Right cardiac atrium (tissue), 5 donors: ENCODE measurements around the gene ADPRHL1. TPM values are rescaled to one million over a fixed set of nuclear protein-coding genes. Genes with fewer than 3 reads are reported as not detected.
A peak's percentile ranks its signal among the peaks of the same experiment; 100 is the strongest.

Experiments used
- ATAC-seq, 2 donors: fragments of 200-7000 bp; cut with Tn5 transposase; one replicate each; pipeline versions ENCODE4 v1.8.0 to v1.9.1; 2020; ENCODE audit warnings: moderate library complexity in 2 of 2, mild to moderate bottlenecking in 1 of 2
- DNase-seq, 3 donors: peaks; one replicate each; pipeline ENCODE4 v3.0.0-alpha.2; 2020
- H3K27ac ChIP-seq: one replicate; pipeline ENCODE4 v1.5.1; 2013; ENCODE audit warnings: mild to moderate bottlenecking, low read length, control low read depth, moderate library complexity
- H3K27me3 ChIP-seq: one replicate; pipeline ENCODE4 v1.6.1; 2013; ENCODE audit not compliant: control insufficient read depth, insufficient read depth
- H3K4me1 ChIP-seq: one replicate; pipeline ENCODE4 v1.6.1; 2013; ENCODE audit warnings: low read length; ENCODE audit not compliant: control insufficient read depth, insufficient read depth
- H3K4me3 ChIP-seq: one replicate; pipeline ENCODE4 v1.5.1; 2013; ENCODE audit warnings: low read length, control low read depth
- H3K9me3 ChIP-seq: one replicate; pipeline ENCODE4 v1.6.1; 2013; ENCODE audit warnings: low read length; ENCODE audit not compliant: control insufficient read depth
- WGBS: extraction: QIAGEN DNeasy Blood & Tissue Kit; methylation state at CpG from one replicate; pipeline ENCODE4 v1.1.7; 2013; 5-methylcytosine and 5-hydroxymethylcytosine counted together
- intact Hi-C, 4 donors: fragments of 100-400 bp; cut with DNase I; formaldehyde crosslinking; loops; one replicate each; pipeline versions ENCODE4 v1.11.0 to v1.14.0; 2022 to 2023
- polyA plus RNA-seq: library from polyadenylated mRNA; stranded (reverse); fragments of 200-250 nt; gene quantifications from one replicate; pipeline ENCODE4 v1.2.3, GENCODE V29; 2013
- total RNA-seq, 4 donors: library from RNA; stranded (reverse); fragmentation: NEBNext Ultra II Directional; extraction: Animal tissue kit (Norgen Biotek cat#: 25700); gene quantifications; one replicate each; pipeline ENCODE4 v1.2.1, GENCODE V29; 2021
- donor health status: healthy with polysubstance abuse.
- donor health status: DM: no; HTN: yes; CAD: no.
- donor health status: DM: no; HTN: no; CAD: no.
- donor health status: DM: no; HTN: yes; CAD: no; lungs with severe emphysema.
- donor health status: DM: yes; HTN: yes; CAD: no.

ADPRHL1 gene
- total and polyA plus RNA-seq, 5 donors = 280 to 446 (median 350) TPM

DNA sequence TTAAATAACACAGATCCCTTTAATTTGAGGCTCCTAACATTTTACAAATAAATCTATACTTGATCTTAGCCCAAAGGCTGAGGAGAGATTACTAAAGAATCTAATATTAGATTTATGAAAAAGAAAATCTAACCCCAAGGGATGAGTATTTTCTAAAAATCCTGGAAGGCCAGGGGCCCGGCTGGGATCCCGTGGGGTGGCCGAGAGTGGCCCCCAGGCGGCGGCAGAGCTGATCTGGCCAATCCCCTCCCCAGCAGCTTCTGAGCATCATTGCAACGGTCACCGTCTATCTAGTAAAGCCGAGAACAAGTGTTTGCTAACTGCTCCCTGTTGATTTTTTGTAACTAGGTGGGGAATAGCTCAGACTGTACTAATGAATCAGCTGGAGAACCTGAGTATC lies 37.5 kb downstream of the ADPRHL1 start:
- DNase-seq (peak in 1 of 3 donors; percentile 7), ATAC-seq (no peak)
- Histone ChIP-seq H3K4me3 (no peak overlapping the region), H3K4me1 (no peaks in the 10 kb centered on the region), H3K27ac (no peak overlapping the region), H3K27me3 (no peaks in the 10 kb centered on the region), H3K9me3 (no peaks in the 10 kb centered on the region)
- intact Hi-C loops = no loop called here
- 67% methylated on average over 8 of the region's 8 CpGs for WGBS

DNA sequence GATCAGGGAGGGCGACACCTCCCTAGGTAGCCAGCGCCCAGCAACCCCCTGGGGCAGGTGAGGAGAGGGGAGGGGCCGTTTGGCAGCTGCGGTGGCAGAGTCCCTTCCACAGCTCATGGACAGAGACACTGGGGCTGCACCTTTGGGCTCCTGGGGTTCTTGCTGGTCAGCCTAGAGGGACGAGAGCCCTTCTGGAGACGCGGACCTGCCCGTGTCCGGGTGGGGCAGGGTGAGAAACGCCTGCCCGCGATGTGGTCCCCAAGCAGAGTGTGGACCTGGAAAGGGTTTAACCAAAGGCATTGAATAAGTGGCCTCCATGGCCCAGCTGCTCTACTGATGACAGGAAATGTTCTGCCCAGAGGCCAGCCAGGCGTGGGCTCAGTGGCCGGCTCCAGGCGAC lies 38.3 kb downstream of the ADPRHL1 start:
- Histone ChIP-seq H3K27me3 (no peaks in the 10 kb centered on the region), H3K9me3 (no peaks in the 10 kb centered on the region), H3K4me1 (no peaks in the 10 kb centered on the region), H3K4me3 (no peak overlapping the region), H3K27ac (peak overlapping the region; percentile 18)
- ATAC-seq = no peak
- intact Hi-C loops = no loop called here
- 91% methylated on average over 15 of the region's 15 CpGs for WGBS
- no peak for DNase-seq

DNA sequence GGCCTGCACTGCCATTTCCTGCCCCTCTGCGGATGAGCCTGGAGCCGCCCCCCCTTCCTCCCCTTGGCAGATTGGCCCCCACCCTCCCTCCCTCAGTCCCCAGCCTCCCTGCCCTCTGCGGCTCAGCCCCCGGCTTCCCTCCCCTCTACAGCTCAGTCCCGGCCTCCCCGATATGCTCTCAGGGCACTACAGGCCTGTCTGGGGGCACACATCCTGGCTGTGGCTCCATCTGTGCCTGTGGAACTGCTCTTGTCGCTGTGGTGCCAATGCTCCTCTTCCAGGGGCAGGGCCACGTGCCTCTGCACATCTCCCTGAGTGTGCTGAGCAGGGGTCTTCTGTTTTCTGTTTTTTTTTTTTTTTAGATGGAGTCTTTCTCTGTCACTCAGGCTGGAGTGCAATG lies 39.0 kb downstream of the ADPRHL1 start:
- H3K4me1 ChIP-seq = no peaks in the 10 kb centered on the region
- H3K27ac ChIP-seq = peak overlapping the region; percentile 16
- 60% methylated on average over 8 of the region's 8 CpGs for WGBS
- no peaks in the 10 kb centered on the region for H3K27me3 ChIP-seq
- peak in 1 of 2 donors; percentile 1 for ATAC-seq
- H3K9me3 ChIP-seq = no peaks in the 10 kb centered on the region
- no peak overlapping the region for H3K4me3 ChIP-seq
- intact Hi-C loops = no loop called here
- DNase-seq = no peak

DNA sequence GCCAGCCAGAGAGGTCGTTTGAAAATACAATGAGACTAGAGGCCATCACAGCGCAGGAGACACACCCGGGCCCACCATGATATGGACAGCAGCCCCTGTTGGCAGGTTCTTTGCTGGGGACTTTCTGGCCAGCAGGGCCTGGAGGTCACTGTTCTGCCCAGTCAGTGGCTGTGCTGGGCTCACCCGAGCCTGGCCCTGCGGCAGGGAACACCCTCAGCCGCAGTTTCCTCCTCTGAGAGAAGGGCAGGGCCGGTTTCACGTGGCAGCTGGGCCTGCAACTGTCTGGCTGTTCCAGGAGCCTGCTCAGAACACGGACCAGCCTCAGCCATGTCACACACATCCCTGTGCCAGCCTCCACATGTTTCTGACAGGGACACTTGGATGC lies 39.4 kb downstream of the ADPRHL1 start:
- no peaks in the 10 kb centered on the region for H3K9me3 ChIP-seq
- intact Hi-C loops = no loop called here
- peak; percentile 36 to 61 for ATAC-seq
- no peak overlapping the region for H3K4me3 ChIP-seq
- DNase-seq = peak in 1 of 3 donors; percentile 75
- WGBS = 46% methylated on average over 9 of the region's 9 CpGs
- peak overlapping the region; percentile 78 for H3K27ac ChIP-seq
- H3K4me1 ChIP-seq = no peaks in the 10 kb centered on the region
- no peaks in the 10 kb centered on the region for H3K27me3 ChIP-seq

DNA sequence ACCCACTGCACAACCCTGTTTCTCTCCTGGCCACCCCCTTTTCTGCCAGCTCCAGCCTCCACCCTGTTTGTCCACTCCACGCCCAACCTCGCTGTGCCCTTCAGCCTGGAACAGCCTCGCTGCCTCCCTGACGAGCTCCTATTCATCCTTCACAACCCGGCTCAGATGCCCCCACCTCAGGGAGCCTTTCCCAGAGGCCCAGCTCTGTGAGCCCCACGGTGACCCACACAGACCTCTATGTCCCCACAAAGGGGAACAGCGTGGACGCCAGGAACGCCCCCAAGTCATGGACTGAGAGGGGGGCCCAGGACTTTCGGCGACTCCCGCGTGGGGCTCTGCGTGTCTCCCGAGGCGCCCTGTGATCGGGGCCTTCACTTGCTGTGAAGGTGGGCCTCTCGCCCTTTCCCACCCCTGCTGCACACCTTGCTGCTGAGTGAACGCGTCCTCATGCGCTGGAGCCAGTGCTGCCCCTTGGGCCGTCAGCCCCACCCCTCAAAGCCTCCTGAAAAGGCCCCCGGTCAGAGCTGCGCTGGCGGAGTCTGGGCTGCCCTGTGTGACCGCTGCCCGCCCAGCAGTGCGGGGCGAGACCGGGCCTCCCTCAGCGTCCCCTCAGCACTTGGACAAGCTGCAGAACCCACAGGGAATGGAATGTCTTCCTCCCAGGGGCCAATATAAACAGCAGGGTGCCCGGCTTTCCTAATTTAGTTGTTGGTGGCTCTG lies 40.0 kb downstream of the ADPRHL1 start:
- peak overlapping the region; percentile 78 for H3K27ac ChIP-seq
- intact Hi-C loops = no loop called here
- no peaks in the 10 kb centered on the region for H3K9me3 ChIP-seq
- no peaks in the 10 kb centered on the region for H3K27me3 ChIP-seq
- ATAC-seq (peak; percentile 21 to 48), DNase-seq (peak in 2 of 3 donors; percentile 50 to 65)
- no peaks in the 10 kb centered on the region for H3K4me1 ChIP-seq
- H3K4me3 ChIP-seq = no peak overlapping the region
- WGBS = 88% methylated on average over 32 of the region's 32 CpGs

DNA sequence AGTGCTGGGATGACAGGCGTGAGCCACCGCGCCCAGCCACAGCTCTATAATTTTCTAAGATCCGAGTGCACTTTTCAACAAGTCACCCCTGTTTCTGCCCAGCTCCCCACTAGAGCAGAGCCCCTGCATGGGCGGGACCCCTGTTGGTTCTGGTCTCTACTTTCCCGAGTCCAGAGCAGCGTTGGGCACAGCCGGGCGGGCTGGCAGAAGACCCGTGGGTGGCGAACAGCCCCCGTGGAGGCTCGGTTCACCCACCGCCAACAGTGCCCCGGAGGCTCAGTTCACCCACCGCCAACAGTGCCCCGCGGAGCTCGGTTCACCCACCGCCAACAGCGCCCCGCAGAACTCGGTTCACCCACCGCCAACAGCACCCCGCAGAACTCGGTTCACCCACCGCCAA lies 40.8 kb downstream of the ADPRHL1 start:
- WGBS = 97% methylated on average over 27 of the region's 27 CpGs
- Histone ChIP-seq H3K9me3 (no peaks in the 10 kb centered on the region), H3K4me3 (no peak overlapping the region), H3K4me1 (no peaks in the 10 kb centered on the region), H3K27ac (peak overlapping the region; percentile 29), H3K27me3 (no peaks in the 10 kb centered on the region)
- no peak for DNase-seq
- ATAC-seq = no peak
- intact Hi-C loops = no loop called here

DNA sequence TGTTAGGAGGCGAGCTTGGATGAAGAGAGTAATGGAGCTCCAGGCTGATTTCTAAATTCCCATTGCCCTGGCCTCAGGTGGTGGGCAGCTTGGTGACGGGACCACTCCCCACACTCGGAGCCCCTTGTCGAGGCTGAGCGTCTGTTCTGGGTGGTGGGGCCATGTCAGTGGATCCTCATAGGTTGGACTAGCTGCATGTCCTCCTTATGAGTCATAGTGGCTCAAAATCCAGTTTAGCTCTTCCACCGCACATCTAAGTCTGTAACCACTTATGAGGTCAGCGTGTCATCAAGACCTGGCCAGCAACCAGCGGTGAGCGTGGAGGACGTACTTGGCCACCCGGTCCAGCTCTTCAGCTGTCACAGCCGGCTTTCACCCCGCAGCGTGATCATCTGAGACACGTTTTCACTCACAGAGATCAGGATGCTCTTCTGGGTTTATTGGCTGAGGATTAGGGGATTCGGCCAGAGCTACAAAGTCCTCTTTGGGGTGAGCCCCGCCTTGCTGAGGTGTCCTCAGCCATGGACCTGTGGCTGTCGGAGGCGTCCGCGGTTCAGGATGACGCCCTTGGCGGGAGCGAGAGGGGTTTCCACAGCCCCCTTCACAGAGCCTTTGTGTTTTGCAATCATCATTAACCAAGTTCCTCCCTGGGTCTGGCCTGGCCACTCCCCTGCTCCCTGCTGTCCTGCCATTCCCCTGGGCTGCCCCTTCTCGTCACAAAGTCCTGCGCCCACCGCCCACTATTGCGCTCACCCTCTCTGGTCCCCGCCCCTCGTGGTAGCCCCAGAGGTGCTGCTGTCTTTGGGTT lies 41.9 kb downstream of the ADPRHL1 start:
- H3K4me1 ChIP-seq = no peaks in the 10 kb centered on the region
- peak; percentile 41 to 70 for ATAC-seq
- peak overlapping the region; percentile 40 for H3K27ac ChIP-seq
- WGBS = 70% methylated on average over 30 of the region's 30 CpGs
- H3K9me3 ChIP-seq = no peaks in the 10 kb centered on the region
- no peaks in the 10 kb centered on the region for H3K27me3 ChIP-seq
- H3K4me3 ChIP-seq = no peak overlapping the region
- intact Hi-C loops = no loop called here
- DNase-seq = peak; percentile 65 to 86 (median 84)

DNA sequence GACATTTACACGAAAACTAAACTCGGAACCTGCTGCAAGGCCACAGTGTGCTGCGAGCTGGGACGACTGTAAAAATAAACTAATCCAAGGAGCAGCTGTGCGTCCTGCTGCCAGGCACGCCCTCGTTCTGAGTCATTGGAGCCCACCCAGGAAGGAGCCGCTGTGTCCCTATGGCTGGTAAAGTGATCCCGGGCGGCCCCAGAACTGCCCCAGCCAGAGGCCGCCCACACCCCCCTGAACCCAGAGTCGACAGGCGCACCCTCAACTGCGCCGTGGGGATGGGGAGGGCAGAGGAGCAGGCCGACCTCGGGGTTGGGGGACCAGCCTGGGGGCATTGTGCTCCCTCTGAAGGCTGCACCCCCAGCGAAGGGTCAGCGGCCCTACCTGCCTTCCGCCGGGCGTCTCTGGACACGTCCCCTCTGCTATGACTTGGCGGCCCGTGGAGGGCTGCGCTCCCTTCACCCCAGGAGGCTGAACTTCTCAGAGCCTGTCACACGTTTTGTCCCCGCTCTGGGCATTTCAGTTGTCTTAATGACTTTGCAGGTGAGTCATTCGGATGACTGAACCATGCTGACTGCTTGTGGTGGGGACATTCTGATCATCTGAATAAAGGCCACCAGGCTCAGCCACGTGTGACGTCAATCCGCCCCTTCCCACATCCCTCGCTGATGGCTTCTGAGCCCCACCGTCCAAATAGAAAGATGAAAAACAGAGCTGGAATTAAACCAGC lies 42.7 kb downstream of the ADPRHL1 start:
- Histone ChIP-seq H3K27me3 (no peaks in the 10 kb centered on the region), H3K4me3 (no peak overlapping the region), H3K4me1 (no peaks in the 10 kb centered on the region), H3K27ac (peak overlapping the region; percentile 40), H3K9me3 (no peaks in the 10 kb centered on the region)
- ATAC-seq (peak in 1 of 2 donors; percentile 28), DNase-seq (peak in 2 of 3 donors; percentile 44 to 68)
- intact Hi-C loops = no loop called here
- WGBS = 73% methylated on average over 34 of the region's 34 CpGs

DNA sequence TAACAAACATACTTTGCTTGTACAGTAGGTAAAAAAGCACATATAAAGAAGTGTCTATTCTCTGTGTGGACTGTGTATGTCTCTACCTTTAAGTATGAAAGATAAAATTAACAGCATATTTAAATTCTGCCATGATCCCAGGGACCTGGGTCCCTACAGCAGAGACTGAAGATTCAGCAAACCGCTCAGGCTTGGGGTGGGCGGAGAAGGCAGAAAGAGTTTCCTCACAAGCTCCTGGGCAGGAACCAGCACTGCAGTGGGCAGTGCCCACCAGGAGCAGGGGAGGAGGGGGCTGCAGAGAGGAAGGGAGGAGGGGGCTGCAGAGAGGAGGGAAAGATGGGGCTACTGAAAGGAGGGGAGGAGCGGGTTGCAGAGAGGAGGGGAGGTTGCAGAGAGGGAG lies 44.7 kb downstream of the ADPRHL1 start:
- H3K4me1 ChIP-seq = no peaks in the 10 kb centered on the region
- 67% methylated on average over 3 of the region's 3 CpGs for WGBS
- no peak for DNase-seq

DNA sequence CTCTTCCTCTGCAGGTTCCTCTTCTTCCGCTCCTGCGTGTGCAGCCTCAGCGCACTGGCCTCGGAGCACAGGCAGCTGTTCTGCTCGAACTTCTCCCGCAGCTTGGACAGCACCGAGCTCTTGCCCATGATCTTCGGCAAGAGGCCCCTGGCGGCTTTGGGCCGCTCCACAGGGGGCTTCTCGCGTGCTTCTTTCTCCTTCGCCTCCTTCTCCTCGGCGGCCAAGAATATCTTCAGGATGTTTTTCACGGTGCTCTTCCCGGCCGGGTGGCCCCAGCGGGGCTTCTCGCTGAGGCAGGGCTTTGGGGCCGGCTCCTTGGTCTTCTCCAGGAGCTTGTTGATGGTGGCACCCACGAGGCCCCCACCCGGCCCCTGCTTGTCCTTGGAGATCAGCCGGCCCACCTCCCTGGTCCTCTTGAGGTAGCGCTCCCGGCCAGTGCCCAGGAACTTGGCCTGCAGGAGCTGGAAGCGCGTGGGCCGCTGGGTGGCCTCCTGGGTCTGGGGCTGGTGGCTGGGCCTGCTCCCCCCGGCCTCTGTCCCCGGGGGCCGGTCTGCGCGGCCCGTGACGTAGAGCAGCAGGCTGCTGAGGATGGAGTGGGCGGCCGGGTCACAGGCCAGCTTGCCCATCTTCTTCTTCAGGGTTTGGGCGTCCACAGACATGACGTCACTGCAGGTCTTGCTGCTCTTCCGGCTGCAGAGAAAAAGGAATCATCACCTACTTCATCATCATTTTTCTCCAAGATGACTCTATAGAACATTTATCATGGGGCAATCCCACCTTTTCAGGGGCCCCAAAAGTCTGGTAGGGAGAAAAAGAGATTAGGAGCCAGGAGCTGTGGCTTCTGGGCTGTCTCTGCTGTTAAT lies 45.5 kb downstream of the ADPRHL1 start:
- ATAC-seq = no peak
- no peaks in the 10 kb centered on the region for H3K4me1 ChIP-seq
- H3K4me3 ChIP-seq = no peak overlapping the region
- peak in 1 of 3 donors; percentile 54 for DNase-seq
- no peaks in the 10 kb centered on the region for H3K27me3 ChIP-seq
- no peaks in the 10 kb centered on the region for H3K9me3 ChIP-seq
- intact Hi-C loops = no loop called here
- WGBS = 73% methylated on average over 41 of the region's 41 CpGs
- H3K27ac ChIP-seq = peak overlapping the region; percentile 19

More for the DNA sequence above, 44.7 kb downstream of the ADPRHL1 start:
- Histone ChIP-seq H3K4me3 (no peak overlapping the region), H3K9me3 (no peaks in the 10 kb centered on the region), H3K27ac (no peak overlapping the region), H3K27me3 (no peaks in the 10 kb centered on the region)
- intact Hi-C loops = no loop called here
- ATAC-seq = no peak
